SK-N-DZ (cell line): ENCODE results near the gene CHD9NB.

Experiments used
- DNase-seq: peaks from one replicate; pipeline ENCODE4 v3.0.0-alpha.2; 2015; ENCODE audit warnings: low spot score

The CHD9NB gene

GRCh38 chr16:53031323-53031942 lies 21.3 kb downstream of the CHD9NB start:
- no peak for DNase-seq

GRCh38 chr16:53029971-53030370 lies 22.7 kb downstream of the CHD9NB start:
- DNase-seq: no peak

GRCh38 chr16:53024045-53024444 lies 28.7 kb downstream of the CHD9NB start:
- DNase-seq: no peak

- peak; percentile 74 for DNase-seq
These were observed 30.3 kb downstream of the CHD9NB start for GRCh38 chr16:53022374-53022773.

GRCh38 chr16:53018834-53019416 lies 33.8 kb downstream of the CHD9NB start:
- no peak for DNase-seq

GRCh38 chr16:53014287-53014686 lies 38.4 kb downstream of the CHD9NB start:
- DNase-seq: peak; percentile 96

- DNase-seq: no peak
These were observed 45.6 kb downstream of the CHD9NB start for GRCh38 chr16:53007095-53007494.

GRCh38 chr16:52997922-52998321 lies 54.8 kb downstream of the CHD9NB start:
- no peak for DNase-seq

- no peak for DNase-seq
These were observed 57.8 kb downstream of the CHD9NB start for GRCh38 chr16:52994942-52995341.

GRCh38 chr16:52993179-52993578 lies 59.5 kb downstream of the CHD9NB start:
- no peak for DNase-seq

- no peak for DNase-seq
These were observed 61.1 kb downstream of the CHD9NB start for GRCh38 chr16:52991572-52991971.
